ENCODE measurements around the gene CASP9. TPM values are rescaled to one million over a fixed set of nuclear protein-coding genes. Genes with fewer than 3 reads are reported as not detected.

The CASP9 gene
- polyA plus RNA-seq, 3 donors = 22.6 to 26.9 (median 25.8) TPM

- DNase-seq (ENCODE audit: low read depth in 3 of 3, low spot score in 2 of 3) = no peak
Measured at GRCh38 chr1:15451014-15451722, 72.8 kb downstream of the CASP9 start.

- DNase-seq (ENCODE audit: low read depth in 3 of 3, low spot score in 2 of 3) = no peak
Measured at GRCh38 chr1:15449567-15449966, 74.4 kb downstream of the CASP9 start.

- DNase-seq (ENCODE audit: low read depth in 3 of 3, low spot score in 2 of 3) = no peak
Measured at GRCh38 chr1:15448877-15449462, 75.0 kb downstream of the CASP9 start.

GRCh38 chr1:15446212-15446611, 77.8 kb downstream of the CASP9 start:
- DNase-seq (ENCODE audit: low read depth in 3 of 3, low spot score in 2 of 3) = no peak

- no peak for DNase-seq (ENCODE audit: low read depth in 3 of 3, low spot score in 2 of 3)
Measured at GRCh38 chr1:15445390-15446122, 78.5 kb downstream of the CASP9 start.

- no peak for DNase-seq (ENCODE audit: low read depth in 3 of 3, low spot score in 2 of 3)
Measured at GRCh38 chr1:15444468-15445389, 79.3 kb downstream of the CASP9 start.

GRCh38 chr1:15443281-15443680, 80.7 kb downstream of the CASP9 start:
- no peak for DNase-seq (ENCODE audit: low read depth in 3 of 3, low spot score in 2 of 3)

- no peak for DNase-seq (ENCODE audit: low read depth in 3 of 3, low spot score in 2 of 3)
Measured at GRCh38 chr1:15442759-15443158, 81.3 kb downstream of the CASP9 start.

- no peak for DNase-seq (ENCODE audit: low read depth in 3 of 3, low spot score in 2 of 3)
Measured at GRCh38 chr1:15442119-15442518, 81.9 kb downstream of the CASP9 start.

Other genes with a start within 250 kb of the CASP9 start
- gene EFHD2, start 114.3 kb downstream of the CASP9 start, polyA plus RNA-seq (ENCODE audit: insufficient read length in 3 of 3) = 10 to 100 TPM in 2 of 3 donors, 1 to 10 TPM in 1; 8.2 to 11.9 (median 10.8) TPM
- under 1 TPM in 1 of 3 donors, not detected in 2; 0.08 TPM for gene CTRC, start 85.8 kb downstream of the CASP9 start, polyA plus RNA-seq (ENCODE audit: insufficient read length in 3 of 3)
- gene CELA2A, start 67.5 kb downstream of the CASP9 start, polyA plus RNA-seq (ENCODE audit: insufficient read length in 3 of 3) = under 1 TPM in 2 of 3 donors, not detected in 1; 0.31 to 0.35 TPM
- under 1 TPM in 2 of 3 donors, not detected in 1; 0.28 to 0.42 TPM for gene CELA2B, start 48.1 kb downstream of the CASP9 start, polyA plus RNA-seq (ENCODE audit: insufficient read length in 3 of 3)
- gene DNAJC16, start 2.6 kb upstream of the CASP9 start, polyA plus RNA-seq (ENCODE audit: insufficient read length in 3 of 3) = 10 to 100 TPM; 30.1 to 34.0 (median 32.1) TPM
- 10 to 100 TPM; 25.2 to 37.8 (median 35.5) TPM for gene AGMAT, start 60.8 kb upstream of the CASP9 start, polyA plus RNA-seq (ENCODE audit: insufficient read length in 3 of 3)
- 10 to 100 TPM; 18.2 to 18.8 (median 18.3) TPM for gene DDI2, start 93.2 kb upstream of the CASP9 start, polyA plus RNA-seq (ENCODE audit: insufficient read length in 3 of 3)
- 10 to 100 TPM; 37.9 to 46.7 (median 43.0) TPM for gene PLEKHM2, start 160.1 kb upstream of the CASP9 start, polyA plus RNA-seq (ENCODE audit: insufficient read length in 3 of 3)
- 1 to 10 TPM; 1.3 to 1.7 (median 1.4) TPM for gene SLC25A34, start 212.0 kb upstream of the CASP9 start, polyA plus RNA-seq (ENCODE audit: insufficient read length in 3 of 3)
- 1 to 10 TPM; 2.6 to 3.5 (median 3.3) TPM for gene TMEM82, start 218.3 kb upstream of the CASP9 start, polyA plus RNA-seq (ENCODE audit: insufficient read length in 3 of 3)
- gene FBLIM1, start 234.6 kb upstream of the CASP9 start, polyA plus RNA-seq (ENCODE audit: insufficient read length in 3 of 3) = 10 to 100 TPM; 41.7 to 55.0 (median 41.8) TPM

All from right renal cortex interstitium (tissue), 3 donors.